Measurements from ENCODE around the gene PCYOX1L. TPM values are rescaled to one million over a fixed set of nuclear protein-coding genes. Genes with fewer than 3 reads are reported as not detected.
A peak's percentile ranks its signal among the peaks of the same experiment; 100 is the strongest.
"Not testable (repeated sequence)": the region's sequence is repeated elsewhere in the genome, so short reads cannot be mapped to it uniquely, and the experiment has no call there.

Gene PCYOX1L
- total RNA-seq, 2 experiments from 2014 or later: 21.8 to 24.0 TPM

- intact Hi-C loops (cut with micrococcal nuclease): no loop called here
- Mint-ChIP-seq H3K27ac (no peak overlapping the region), H3K4me1 (ENCODE audit: low read depth) (no peaks in the 10 kb centered on the region), H3K4me3 (no peak overlapping the region), H3K9me3 (no peaks in the 10 kb centered on the region), H3K36me3 (no peaks in the 10 kb centered on the region), H3K27me3 (no peaks in the 10 kb centered on the region)
- ChIA-PET CTCF (interaction anchor here (1.2 to 4.8 kb wide), 3 partner anchors 9 to 177 kb away, joined by 4 to 25 read pairs (median 5); no protein-coding TSS in a partner anchor), POLR2A (no interaction called here)
- no peak for DNase-seq
These were observed 30.8 kb downstream of the PCYOX1L start for GRCh38 chr5:149388498-149389190.

- Mint-ChIP-seq H3K4me1 (ENCODE audit: low read depth) (no peaks in the 10 kb centered on the region), H3K36me3 (no peaks in the 10 kb centered on the region), H3K9me3 (no peaks in the 10 kb centered on the region), H3K27ac (no peak overlapping the region), H3K27me3 (no peaks in the 10 kb centered on the region), H3K4me3 (no peak overlapping the region)
- CTCF ChIA-PET: interaction anchor here (0.6 to 1.3 kb wide), 4 partner anchors 7 to 62 kb away, joined by 3 to 5 read pairs (median 5); no protein-coding TSS in a partner anchor
- no peak for DNase-seq
- POLR2A ChIA-PET: no interaction called here
- intact Hi-C loops (cut with micrococcal nuclease): no loop called here
These were observed 32.0 kb downstream of the PCYOX1L start for GRCh38 chr5:149389552-149390495.

GRCh38 chr5:149391076-149391475, 33.2 kb downstream of the PCYOX1L start:
- H3K27me3 Mint-ChIP-seq; DNase-seq; intact Hi-C loops (cut with micrococcal nuclease); H3K4me1 Mint-ChIP-seq (ENCODE audit: low read depth); H3K9me3 Mint-ChIP-seq; H3K4me3 Mint-ChIP-seq; H3K27ac Mint-ChIP-seq; POLR2A ChIA-PET; H3K36me3 Mint-ChIP-seq: not testable (repeated sequence)
- CTCF ChIA-PET: interaction anchor here (1.2 to 1.3 kb wide), 2 partner anchors 9 to 19 kb away, joined by 5 read pairs; no protein-coding TSS in a partner anchor

- no peak for DNase-seq
- CTCF ChIA-PET: no interaction called here
- H3K4me1 Mint-ChIP-seq (ENCODE audit: low read depth): no peaks in the 10 kb centered on the region
- H3K4me3 Mint-ChIP-seq: no peak overlapping the region
- no peaks in the 10 kb centered on the region for H3K9me3 Mint-ChIP-seq
- no peaks in the 10 kb centered on the region for H3K36me3 Mint-ChIP-seq
- no peaks in the 10 kb centered on the region for H3K27me3 Mint-ChIP-seq
- H3K27ac Mint-ChIP-seq: no peak overlapping the region
- intact Hi-C loops (cut with micrococcal nuclease): no loop called here
- POLR2A ChIA-PET: no interaction called here
These were observed 33.7 kb downstream of the PCYOX1L start for GRCh38 chr5:149391524-149391923.

- Mint-ChIP-seq H3K9me3 (no peaks in the 10 kb centered on the region), H3K4me3 (no peak overlapping the region), H3K36me3 (no peaks in the 10 kb centered on the region), H3K4me1 (ENCODE audit: low read depth) (no peaks in the 10 kb centered on the region), H3K27me3 (no peaks in the 10 kb centered on the region), H3K27ac (no peak overlapping the region)
- ChIA-PET CTCF (no interaction called here), POLR2A (no interaction called here)
- intact Hi-C loops (cut with micrococcal nuclease): no loop called here
- DNase-seq: peak; percentile 21
These were observed 34.9 kb downstream of the PCYOX1L start for GRCh38 chr5:149392718-149393117.

- POLR2A ChIA-PET, H3K9me3 Mint-ChIP-seq: not testable (repeated sequence)
- CTCF ChIA-PET: interaction anchor here (0.6 kb wide), 1 partner anchor 40 kb away, joined by 3 read pairs; no protein-coding TSS in a partner anchor
These were observed 37.1 kb downstream of the PCYOX1L start for GRCh38 chr5:149394996-149395395.

GRCh38 chr5:149397530-149397929, 39.7 kb downstream of the PCYOX1L start:
- ChIA-PET CTCF (no interaction called here), POLR2A (no interaction called here)
- intact Hi-C loops (cut with micrococcal nuclease): no loop called here
- no peaks in the 10 kb centered on the region for H3K36me3 Mint-ChIP-seq
- H3K27ac Mint-ChIP-seq: no peak overlapping the region
- DNase-seq: no peak
- H3K9me3 Mint-ChIP-seq: no peaks in the 10 kb centered on the region
- no peaks in the 10 kb centered on the region for H3K4me1 Mint-ChIP-seq (ENCODE audit: low read depth)
- H3K4me3 Mint-ChIP-seq: no peak overlapping the region
- peaks cover 5% of the 10 kb centered on the region for H3K27me3 Mint-ChIP-seq

More at GRCh38 chr5:149394996-149395395, 37.1 kb downstream of the PCYOX1L start:
- H3K4me3 Mint-ChIP-seq; H3K27ac Mint-ChIP-seq; H3K4me1 Mint-ChIP-seq (ENCODE audit: low read depth); H3K27me3 Mint-ChIP-seq; DNase-seq; intact Hi-C loops (cut with micrococcal nuclease); H3K36me3 Mint-ChIP-seq: not testable (repeated sequence)

GRCh38 chr5:149398747-149399266, 41.0 kb downstream of the PCYOX1L start:
- H3K4me3 Mint-ChIP-seq; H3K9me3 Mint-ChIP-seq; H3K36me3 Mint-ChIP-seq; H3K27ac Mint-ChIP-seq; H3K27me3 Mint-ChIP-seq; H3K4me1 Mint-ChIP-seq (ENCODE audit: low read depth); CTCF ChIA-PET; POLR2A ChIA-PET; intact Hi-C loops (cut with micrococcal nuclease); DNase-seq: not testable (repeated sequence)

- CTCF ChIA-PET: interaction anchor here (0.9 kb wide), 1 partner anchor 34 kb away, joined by 3 read pairs; no protein-coding TSS in a partner anchor
- no peak for DNase-seq
- no peak overlapping the region for H3K27ac Mint-ChIP-seq
- H3K9me3 Mint-ChIP-seq: no peaks in the 10 kb centered on the region
- no peaks in the 10 kb centered on the region for H3K36me3 Mint-ChIP-seq
- intact Hi-C loops (cut with micrococcal nuclease): no loop called here
- H3K27me3 Mint-ChIP-seq: peaks cover 5% of the 10 kb centered on the region
- H3K4me3 Mint-ChIP-seq: no peak overlapping the region
- no peaks in the 10 kb centered on the region for H3K4me1 Mint-ChIP-seq (ENCODE audit: low read depth)
- POLR2A ChIA-PET: no interaction called here
These were observed 41.9 kb downstream of the PCYOX1L start for GRCh38 chr5:149399775-149400174.

GRCh38 chr5:149400304-149400703, 42.5 kb downstream of the PCYOX1L start:
- Mint-ChIP-seq H3K27ac (no peak overlapping the region), H3K27me3 (peaks cover 5% of the 10 kb centered on the region), H3K9me3 (no peaks in the 10 kb centered on the region), H3K4me3 (no peak overlapping the region), H3K36me3 (no peaks in the 10 kb centered on the region), H3K4me1 (ENCODE audit: low read depth) (no peaks in the 10 kb centered on the region)
- ChIA-PET CTCF (interaction anchor here (0.9 to 1.2 kb wide), 3 partner anchors 14 to 34 kb away, joined by 3 to 4 read pairs (median 3); no protein-coding TSS in a partner anchor), POLR2A (no interaction called here)
- intact Hi-C loops (cut with micrococcal nuclease): no loop called here
- DNase-seq: no peak

- Mint-ChIP-seq H3K4me1 (ENCODE audit: low read depth) (no peaks in the 10 kb centered on the region), H3K27me3 (peaks cover 5% of the 10 kb centered on the region), H3K4me3 (no peak overlapping the region), H3K27ac (no peak overlapping the region), H3K9me3 (no peaks in the 10 kb centered on the region), H3K36me3 (no peaks in the 10 kb centered on the region)
- intact Hi-C loops (cut with micrococcal nuclease): no loop called here
- POLR2A ChIA-PET: no interaction called here
- DNase-seq: no peak
- CTCF ChIA-PET: interaction anchor here (1.1 to 1.2 kb wide), 2 partner anchors 13 to 20 kb away, joined by 3 to 4 read pairs; no protein-coding TSS in a partner anchor
These were observed 43.2 kb downstream of the PCYOX1L start for GRCh38 chr5:149401051-149401450.

- no peak for DNase-seq
- intact Hi-C loops (cut with micrococcal nuclease): no loop called here
- H3K27ac Mint-ChIP-seq: no peak overlapping the region
- H3K9me3 Mint-ChIP-seq: no peaks in the 10 kb centered on the region
- POLR2A ChIA-PET: no interaction called here
- H3K27me3 Mint-ChIP-seq: peaks cover 5% of the 10 kb centered on the region
- no peak overlapping the region for H3K4me3 Mint-ChIP-seq
- no peaks in the 10 kb centered on the region for H3K36me3 Mint-ChIP-seq
- no peaks in the 10 kb centered on the region for H3K4me1 Mint-ChIP-seq (ENCODE audit: low read depth)
- CTCF ChIA-PET: no interaction called here
These were observed 44.4 kb downstream of the PCYOX1L start for GRCh38 chr5:149402291-149402690.
